Measurements from ENCODE around the gene ATOH8. TPM values are rescaled to one million over a fixed set of nuclear protein-coding genes. Genes with fewer than 3 reads are reported as not detected.

Gene ATOH8
- total RNA-seq, 1 donor from 2014 or later, result 7.7 TPM

GRCh38 chr2:85775406-85776381, 21.9 kb downstream of the ATOH8 start:
- Mint-ChIP-seq H3K27ac (ENCODE audit: unreplicated experiment) (no peak overlapping the region), H3K4me1 (peaks cover 40% of the 10 kb centered on the region), H3K36me3 (ENCODE audit: low read depth) (no peaks in the 10 kb centered on the region), H3K27me3 (ENCODE audit: low read depth) (no peaks in the 10 kb centered on the region), H3K4me3 (no peak overlapping the region), H3K9me3 (no peaks in the 10 kb centered on the region)
- no peak for TF ChIP-seq CTCF (conservative IDR thresholded peaks at IDR 0.05)
- DNase-seq (ENCODE audit: low read depth, low spot score), result no peak

- no peak overlapping the region for H3K4me3 Mint-ChIP-seq
- H3K4me1 Mint-ChIP-seq, result peaks cover 30% of the 10 kb centered on the region
- H3K36me3 Mint-ChIP-seq (ENCODE audit: low read depth), result no peaks in the 10 kb centered on the region
- H3K27ac Mint-ChIP-seq (ENCODE audit: unreplicated experiment), result no peak overlapping the region
- DNase-seq (ENCODE audit: low read depth, low spot score), result no peak
- no peak for TF ChIP-seq CTCF (conservative IDR thresholded peaks at IDR 0.05)
- no peaks in the 10 kb centered on the region for H3K9me3 Mint-ChIP-seq
- H3K27me3 Mint-ChIP-seq (ENCODE audit: low read depth), result no peaks in the 10 kb centered on the region
Measured at GRCh38 chr2:85776672-85777071, 22.9 kb downstream of the ATOH8 start.

GRCh38 chr2:85777441-85777861, 23.7 kb downstream of the ATOH8 start:
- H3K4me3 Mint-ChIP-seq, result no peak overlapping the region
- no peaks in the 10 kb centered on the region for H3K27me3 Mint-ChIP-seq (ENCODE audit: low read depth)
- no peaks in the 10 kb centered on the region for H3K9me3 Mint-ChIP-seq
- no peak for DNase-seq (ENCODE audit: low read depth, low spot score)
- no peak for TF ChIP-seq CTCF (conservative IDR thresholded peaks at IDR 0.05)
- H3K4me1 Mint-ChIP-seq, result peaks cover 25% of the 10 kb centered on the region
- no peaks in the 10 kb centered on the region for H3K36me3 Mint-ChIP-seq (ENCODE audit: low read depth)
- H3K27ac Mint-ChIP-seq (ENCODE audit: unreplicated experiment), result peak overlapping the region; percentile 74

- Mint-ChIP-seq H3K4me3 (no peak overlapping the region), H3K4me1 (peaks cover 12% of the 10 kb centered on the region), H3K36me3 (ENCODE audit: low read depth) (no peaks in the 10 kb centered on the region), H3K27me3 (ENCODE audit: low read depth) (no peaks in the 10 kb centered on the region), H3K9me3 (no peaks in the 10 kb centered on the region), H3K27ac (ENCODE audit: unreplicated experiment) (peak overlapping the region; percentile 92)
- no peak for DNase-seq (ENCODE audit: low read depth, low spot score)
- no peak for TF ChIP-seq CTCF (conservative IDR thresholded peaks at IDR 0.05)
Measured at GRCh38 chr2:85778646-85779379, 25.0 kb downstream of the ATOH8 start.

GRCh38 chr2:85779641-85780315, 26.0 kb downstream of the ATOH8 start:
- H3K4me1 Mint-ChIP-seq, result peaks cover 7% of the 10 kb centered on the region
- H3K4me3 Mint-ChIP-seq, result no peak overlapping the region
- H3K36me3 Mint-ChIP-seq (ENCODE audit: low read depth), result no peaks in the 10 kb centered on the region
- H3K9me3 Mint-ChIP-seq, result no peaks in the 10 kb centered on the region
- no peak overlapping the region for H3K27ac Mint-ChIP-seq (ENCODE audit: unreplicated experiment)
- no peak for TF ChIP-seq CTCF (conservative IDR thresholded peaks at IDR 0.05)
- no peak for DNase-seq (ENCODE audit: low read depth, low spot score)
- no peaks in the 10 kb centered on the region for H3K27me3 Mint-ChIP-seq (ENCODE audit: low read depth)

Data from neural crest cell (in vitro differentiated cells).